Gastrocnemius medialis (tissue), 4 donors: ENCODE data around the gene CCNO.

Experiments
- CTCF ChIP-seq, 5 experiments: fragments of 450-650 bp in 3 of 5; fragments of 200-600 bp in 2 of 5; sonication (generic) in 2 of 5; IDR thresholded peaks in 4 of 5; conservative IDR thresholded peaks in 1 of 5; 1 replicate in 4 of 5; 2 replicates in 1 of 5; pipeline ENCODE4 v1.5.1; 2016 to 2019; ENCODE audit warnings: antibody characterized with exemption in 5 of 5, mild to moderate bottlenecking in 3 of 5, moderate library complexity in 3 of 5
- POLR2A ChIP-seq, 2 donors: fragments of 450-650 bp; IDR thresholded peaks; one replicate each; pipeline ENCODE4 v1.6.1; 2017; ENCODE audit warnings: antibody characterized with exemption in 2 of 2, mild to moderate bottlenecking in 2 of 2, moderate library complexity in 2 of 2

- TF ChIP-seq CTCF (IDR thresholded peaks at IDR 0.05 in 4 of 5, conservative IDR thresholded peaks at IDR 0.05 in 1 of 5) (no peak), POLR2A (IDR thresholded peaks at IDR 0.05) (no peak)
Observed at GRCh38 chr5:55232271-55232984, 980 bp downstream of the CCNO start.
